BLaER1 (cell line): ENCODE measurements around the gene CALB2.

Experiments
- H3K27ac ChIP-seq: shearing (Covaris generic); formaldehyde crosslinking; 2 replicates; pipeline ENCODE4 v1.8.1; 2022
- H3K27me3 ChIP-seq: shearing (Covaris generic); formaldehyde crosslinking; 2 replicates; pipeline ENCODE4 v1.8.1; 2022
- H3K36me3 ChIP-seq: shearing (Covaris generic); formaldehyde crosslinking; 2 replicates; pipeline ENCODE4 v1.8.1; 2022
- H3K4me1 ChIP-seq: shearing (Covaris generic); formaldehyde crosslinking; 2 replicates; pipeline ENCODE4 v1.8.1; 2022
- H3K4me2 ChIP-seq: shearing (Covaris generic); formaldehyde crosslinking; 2 replicates; pipeline ENCODE4 v1.8.1; 2022
- H3K4me3 ChIP-seq: shearing (Covaris generic); formaldehyde crosslinking; 2 replicates; pipeline ENCODE4 v1.8.1; 2022
- H3K9ac ChIP-seq: shearing (Covaris generic); formaldehyde crosslinking; 2 replicates; pipeline ENCODE4 v1.8.1; 2022
- H3K9me3 ChIP-seq: shearing (Covaris generic); formaldehyde crosslinking; 2 replicates; pipeline ENCODE4 v1.8.1; 2022
- H4K20me1 ChIP-seq: shearing (Covaris generic); formaldehyde crosslinking; 2 replicates; pipeline ENCODE4 v1.8.1; 2022
- Cebpa-rat ChIP-seq: shearing (Covaris generic); IDR thresholded peaks from 2 replicates; pipeline ENCODE4 v1.8.1; 2022

CALB2 gene

DNA sequence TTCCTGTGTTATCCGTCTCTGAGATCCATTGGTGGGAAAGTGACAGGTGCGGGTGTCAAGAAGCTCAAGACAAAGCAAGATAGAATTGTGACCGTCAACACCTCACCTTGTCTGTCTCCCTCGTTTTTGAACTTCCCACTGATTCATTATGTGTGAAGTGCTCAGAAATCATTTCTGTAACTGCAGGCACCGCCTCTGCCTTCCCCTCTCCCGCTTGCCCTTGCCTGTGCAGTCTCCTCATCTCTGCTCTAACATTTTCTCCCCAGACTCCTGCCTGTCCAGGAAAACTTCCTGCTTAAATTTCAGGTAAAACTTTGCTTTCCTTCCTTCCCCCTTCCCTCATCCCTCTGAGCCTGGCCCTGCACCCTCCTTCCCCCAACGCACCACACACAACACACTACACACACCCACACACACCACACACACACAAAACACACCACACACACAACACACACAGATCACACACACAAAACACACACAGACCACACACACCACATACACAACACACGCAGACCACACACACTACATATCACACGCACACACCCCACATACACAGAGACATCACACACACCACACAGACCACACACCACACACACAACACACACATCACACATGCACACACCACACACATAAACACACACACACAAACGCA, 25.7 kb downstream of the CALB2 start:
- Histone ChIP-seq H3K4me1 (peaks cover 28% of the 10 kb centered on the region), H3K27ac (no peak overlapping the region), H3K9me3 (no peaks in the 10 kb centered on the region), H3K4me2 (peak overlapping the region; percentile 43), H3K36me3 (no peaks in the 10 kb centered on the region), H4K20me1 (no peaks in the 10 kb centered on the region), H3K4me3 (no peak overlapping the region), H3K9ac (no peak overlapping the region), H3K27me3 (no peaks in the 10 kb centered on the region)
- TF ChIP-seq Cebpa-rat, result no peak

DNA sequence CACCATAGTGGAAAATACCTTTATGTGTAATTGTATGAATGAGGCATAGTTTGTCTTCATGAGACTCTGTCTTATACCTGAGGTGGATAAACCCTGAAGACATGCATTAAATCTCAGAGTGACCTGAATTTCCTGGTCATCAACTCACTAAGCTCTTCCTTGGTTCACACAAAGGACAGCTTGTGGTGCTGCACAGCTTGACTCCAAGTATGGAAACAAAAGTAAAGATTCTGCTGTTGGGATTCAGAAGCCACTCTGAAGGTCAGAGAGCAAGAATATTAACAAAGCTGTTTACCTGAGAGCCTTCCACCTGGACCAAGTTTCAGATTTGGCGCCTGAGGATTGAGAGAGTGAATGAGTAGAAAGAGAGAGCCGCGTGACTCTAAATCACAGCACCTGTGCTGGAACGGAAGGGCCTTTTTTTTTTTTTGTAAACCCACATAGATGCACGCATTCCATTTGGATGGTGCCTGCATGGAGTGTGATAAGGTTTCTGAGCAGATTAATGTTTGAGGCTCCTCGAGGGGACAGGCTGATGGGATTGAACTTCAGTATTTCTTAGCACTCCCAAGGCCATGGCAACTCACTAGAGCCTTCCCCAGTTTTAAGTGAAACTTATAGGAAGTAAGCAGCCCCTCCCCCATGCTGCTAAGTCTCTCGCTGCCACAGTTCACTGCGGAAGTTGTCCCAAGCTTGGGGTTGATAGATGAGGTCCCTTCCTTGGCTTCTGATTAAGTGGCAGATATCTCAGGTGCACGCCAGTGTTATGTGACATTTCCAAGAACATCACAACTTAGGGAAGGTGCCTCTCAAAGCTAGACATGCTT, 28.7 kb downstream of the CALB2 start:
- H3K4me2 ChIP-seq, result peak overlapping the region; percentile 14; the same call in 1 of the 2 replicates
- H4K20me1 ChIP-seq, result no peaks in the 10 kb centered on the region
- no peaks in the 10 kb centered on the region for H3K27me3 ChIP-seq
- no peaks in the 10 kb centered on the region for H3K9me3 ChIP-seq
- H3K27ac ChIP-seq, result no peak overlapping the region
- H3K9ac ChIP-seq, result no peak overlapping the region
- TF ChIP-seq Cebpa-rat, result no peak
- H3K4me1 ChIP-seq, result peaks cover 28% of the 10 kb centered on the region
- no peak overlapping the region for H3K4me3 ChIP-seq
- no peaks in the 10 kb centered on the region for H3K36me3 ChIP-seq

DNA sequence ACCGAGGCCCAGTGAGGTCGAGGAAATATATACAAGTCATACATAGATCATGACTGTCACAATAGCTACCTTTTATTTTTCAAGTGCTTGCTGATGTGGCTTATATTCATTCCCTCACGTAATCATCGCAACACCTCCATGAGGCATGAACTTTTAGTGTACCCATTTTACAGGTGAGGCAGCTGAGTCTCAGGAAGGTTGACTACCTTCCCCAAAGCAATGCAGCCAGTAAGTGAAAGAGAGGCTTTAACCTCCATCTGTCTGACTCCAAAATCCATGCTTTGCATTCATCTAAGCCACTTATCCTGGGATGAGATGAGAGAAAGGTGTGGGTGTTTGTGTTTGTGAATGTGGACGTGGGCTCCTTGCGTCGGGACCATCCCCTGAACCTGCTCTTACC, 30.8 kb downstream of the CALB2 start:
- Histone ChIP-seq H3K27ac (no peak overlapping the region), H4K20me1 (no peaks in the 10 kb centered on the region), H3K4me3 (no peak overlapping the region), H3K36me3 (no peaks in the 10 kb centered on the region), H3K4me1 (peaks cover 14% of the 10 kb centered on the region), H3K4me2 (no peak overlapping the region), H3K9ac (no peak overlapping the region), H3K9me3 (no peaks in the 10 kb centered on the region), H3K27me3 (no peaks in the 10 kb centered on the region)
- TF ChIP-seq Cebpa-rat, result no peak

DNA sequence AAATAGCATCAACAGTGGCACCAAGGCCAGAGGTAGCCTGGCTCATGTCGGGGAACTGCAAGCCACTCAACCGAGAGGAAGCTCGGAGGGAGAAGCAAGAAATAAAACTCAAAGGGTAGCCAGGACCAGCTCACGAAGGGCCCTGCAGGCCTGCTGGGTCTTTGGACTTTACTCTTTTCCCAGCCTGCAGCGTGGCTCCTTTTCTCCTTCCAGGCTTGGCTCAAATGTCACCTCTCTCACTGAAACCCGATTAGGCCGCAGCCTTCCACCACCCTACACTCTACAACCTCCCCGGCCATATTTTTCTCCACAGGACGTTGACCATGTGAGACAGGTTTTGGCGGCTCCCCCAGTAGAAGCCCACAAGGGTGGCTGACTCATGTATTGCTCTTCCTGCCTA, 38.1 kb downstream of the CALB2 start:
- H3K36me3 ChIP-seq, result no peaks in the 10 kb centered on the region
- H3K4me3 ChIP-seq, result no peak overlapping the region
- H3K4me1 ChIP-seq, result no peaks in the 10 kb centered on the region
- H3K4me2 ChIP-seq, result no peak overlapping the region
- no peak overlapping the region for H3K9ac ChIP-seq
- no peaks in the 10 kb centered on the region for H4K20me1 ChIP-seq
- no peak for TF ChIP-seq Cebpa-rat
- H3K27ac ChIP-seq, result no peak overlapping the region
- H3K9me3 ChIP-seq, result no peaks in the 10 kb centered on the region
- no peaks in the 10 kb centered on the region for H3K27me3 ChIP-seq

DNA sequence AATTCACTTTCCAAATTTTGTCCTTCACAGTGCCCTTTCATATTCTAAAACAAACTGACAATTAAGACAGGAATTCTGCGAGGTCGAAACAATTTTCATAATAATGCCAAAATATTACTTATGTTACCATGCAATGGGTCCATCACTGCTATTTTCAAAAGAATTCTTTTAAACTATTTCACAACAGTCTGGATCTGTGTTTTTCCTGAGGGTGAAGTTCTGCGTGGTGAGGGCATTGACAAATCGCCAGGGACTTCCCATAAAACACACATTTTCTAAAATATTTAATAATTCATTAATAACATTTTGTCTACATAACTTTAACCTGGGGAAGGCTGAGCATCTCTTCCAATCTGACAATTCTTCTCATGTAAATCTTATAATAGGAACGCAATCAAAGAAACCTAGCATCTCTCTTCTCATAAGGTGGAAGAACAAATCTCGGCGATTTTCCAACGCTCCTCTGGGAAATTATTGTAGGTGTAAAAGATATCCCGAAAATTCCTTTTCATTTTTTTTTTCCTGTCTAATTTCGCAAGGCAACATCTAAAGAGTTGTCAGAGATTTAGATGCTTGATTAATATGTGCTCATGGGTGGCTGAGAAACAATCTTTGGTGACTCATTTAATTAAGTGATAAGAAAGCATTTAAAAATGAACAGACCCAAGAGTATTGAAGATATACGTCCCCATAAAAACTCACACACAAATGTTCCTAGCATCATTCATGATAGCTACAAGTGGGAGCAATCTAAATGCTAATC, 41.5 kb downstream of the CALB2 start:
- no peak for TF ChIP-seq Cebpa-rat
- H3K27ac ChIP-seq, result no peak overlapping the region
- H4K20me1 ChIP-seq, result no peaks in the 10 kb centered on the region

DNA sequence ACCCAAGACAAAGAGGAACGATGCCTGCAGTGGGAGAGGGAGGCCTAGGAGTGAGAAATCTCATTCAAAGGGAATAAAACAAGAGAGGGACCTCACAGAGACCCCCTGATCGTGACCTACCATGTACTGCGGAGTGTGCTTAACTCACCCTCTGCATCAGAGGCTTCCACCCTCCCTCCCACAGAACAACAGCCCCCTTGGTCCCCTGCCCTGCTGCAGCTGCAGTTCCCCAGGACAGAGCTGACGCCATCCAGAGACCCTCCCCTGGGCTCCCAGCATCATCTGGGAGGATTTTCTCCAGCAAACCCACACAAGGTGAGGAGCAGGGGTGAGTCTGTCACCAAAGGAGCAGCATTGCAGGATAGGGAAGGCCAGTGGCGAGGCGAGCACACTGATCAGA, 43.5 kb downstream of the CALB2 start:
- Histone ChIP-seq H3K4me3 (no peak overlapping the region), H3K27ac (no peak overlapping the region), H3K27me3 (no peaks in the 10 kb centered on the region), H3K36me3 (no peaks in the 10 kb centered on the region), H3K9ac (no peak overlapping the region), H3K4me1 (peaks cover 23% of the 10 kb centered on the region), H4K20me1 (no peaks in the 10 kb centered on the region), H3K9me3 (peaks cover 25% of the 10 kb centered on the region), H3K4me2 (no peak overlapping the region)
- TF ChIP-seq Cebpa-rat, result no peak

More for the DNA sequence above, 41.5 kb downstream of the CALB2 start:
- Histone ChIP-seq H3K4me3 (no peak overlapping the region), H3K4me2 (no peak overlapping the region), H3K9me3 (peaks cover 22% of the 10 kb centered on the region), H3K27me3 (no peaks in the 10 kb centered on the region), H3K4me1 (peaks cover 2% of the 10 kb centered on the region; the same call in 1 of the 2 replicates), H3K36me3 (no peaks in the 10 kb centered on the region), H3K9ac (no peak overlapping the region)

DNA sequence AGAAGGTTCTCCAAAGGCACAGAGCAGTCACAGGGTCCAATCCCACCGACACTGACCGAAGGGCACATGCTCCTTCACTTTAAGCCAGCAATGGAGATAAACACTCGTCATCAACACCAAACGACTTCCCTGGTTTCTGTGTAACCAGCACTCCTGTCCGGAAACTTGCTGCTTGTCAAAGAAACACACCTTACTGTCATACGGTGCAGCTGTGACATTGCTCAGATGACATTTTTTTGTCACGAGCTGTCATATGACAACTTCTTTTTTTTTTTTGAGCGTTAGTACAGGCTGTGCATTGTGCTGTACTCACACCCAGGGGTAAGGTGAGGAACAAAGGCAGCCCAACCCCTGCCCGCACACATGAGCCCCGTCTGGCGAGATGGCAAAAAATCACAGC, 44.2 kb downstream of the CALB2 start:
- Histone ChIP-seq H3K9ac (no peak overlapping the region), H3K27me3 (no peaks in the 10 kb centered on the region), H4K20me1 (no peaks in the 10 kb centered on the region), H3K4me2 (no peak overlapping the region), H3K27ac (no peak overlapping the region), H3K36me3 (no peaks in the 10 kb centered on the region), H3K9me3 (peaks cover 25% of the 10 kb centered on the region), H3K4me1 (peaks cover 29% of the 10 kb centered on the region), H3K4me3 (no peak overlapping the region)
- no peak for TF ChIP-seq Cebpa-rat

DNA sequence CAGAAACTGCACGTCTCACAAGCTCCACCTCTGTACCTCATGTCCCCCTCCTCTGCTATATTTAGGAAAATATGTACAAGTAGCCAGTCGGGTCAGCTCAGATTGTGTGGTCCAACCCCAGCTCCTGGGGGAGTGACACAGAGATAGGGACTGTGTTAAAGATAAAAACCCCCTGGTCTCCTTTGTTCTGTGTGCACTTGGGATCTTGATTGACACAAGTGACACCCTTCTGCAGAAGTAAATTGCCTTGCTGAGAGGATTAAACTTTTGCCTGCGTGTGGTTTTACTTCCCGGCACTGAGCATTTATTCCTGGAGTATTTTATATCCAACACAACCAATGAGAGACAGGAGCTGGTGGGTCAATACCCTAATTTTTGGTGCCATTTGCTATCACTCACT, 45.8 kb downstream of the CALB2 start:
- Histone ChIP-seq H3K9ac (no peak overlapping the region), H3K9me3 (peaks cover 25% of the 10 kb centered on the region), H3K4me3 (no peak overlapping the region), H3K4me1 (peaks cover 46% of the 10 kb centered on the region), H4K20me1 (no peaks in the 10 kb centered on the region), H3K36me3 (no peaks in the 10 kb centered on the region), H3K27ac (no peak overlapping the region), H3K4me2 (no peak overlapping the region), H3K27me3 (no peaks in the 10 kb centered on the region)
- TF ChIP-seq Cebpa-rat, result no peak

DNA sequence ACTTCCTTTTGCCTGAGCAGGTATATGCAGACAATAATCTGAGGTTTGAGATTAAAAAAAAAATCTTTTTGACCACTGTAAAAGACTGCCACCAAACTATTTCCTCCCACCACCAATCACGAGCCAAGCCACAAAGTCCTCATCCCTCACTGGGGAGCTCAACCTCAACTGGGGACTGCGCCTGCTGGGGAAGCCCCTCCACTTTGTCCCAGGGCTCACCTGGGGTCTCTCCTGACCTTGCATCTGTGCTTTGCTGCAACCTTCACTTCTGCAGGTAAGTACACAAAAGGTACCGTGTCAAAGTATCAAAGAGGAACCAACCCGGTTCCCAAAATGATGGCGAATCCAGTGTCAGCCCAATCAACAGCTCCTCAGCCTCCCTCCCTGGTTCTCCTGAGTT, 47.8 kb downstream of the CALB2 start:
- peaks cover 25% of the 10 kb centered on the region for H3K9me3 ChIP-seq
- no peak overlapping the region for H3K9ac ChIP-seq
- H3K4me2 ChIP-seq, result peak overlapping the region; percentile 79
- no peaks in the 10 kb centered on the region for H4K20me1 ChIP-seq
- H3K27me3 ChIP-seq, result no peaks in the 10 kb centered on the region
- no peak overlapping the region for H3K4me3 ChIP-seq
- peaks cover 51% of the 10 kb centered on the region for H3K4me1 ChIP-seq
- H3K27ac ChIP-seq, result no peak overlapping the region
- no peak for TF ChIP-seq Cebpa-rat
- no peaks in the 10 kb centered on the region for H3K36me3 ChIP-seq

DNA sequence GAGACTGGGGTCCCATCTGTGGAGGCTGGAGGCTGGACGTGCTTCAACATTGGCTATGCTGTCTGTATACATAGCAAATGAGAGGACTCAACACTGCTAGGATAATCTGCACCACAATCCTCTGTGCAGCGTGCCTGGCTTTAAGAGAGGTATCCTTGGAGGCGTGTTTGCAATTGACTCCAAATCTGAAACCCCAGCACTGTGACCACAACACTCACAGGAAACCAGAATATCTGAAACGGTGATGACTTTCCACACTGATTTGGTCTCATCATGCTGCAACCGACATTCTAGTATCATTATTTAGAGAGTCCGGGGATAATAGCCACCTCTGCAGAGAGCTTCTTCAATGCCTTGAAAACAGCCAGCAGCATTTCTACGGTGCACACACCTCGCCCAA, 48.2 kb downstream of the CALB2 start:
- H3K9ac ChIP-seq, result no peak overlapping the region
- H3K27me3 ChIP-seq, result no peaks in the 10 kb centered on the region
- no peak for TF ChIP-seq Cebpa-rat
- H3K9me3 ChIP-seq, result peaks cover 25% of the 10 kb centered on the region
- H3K4me3 ChIP-seq, result peak overlapping the region; percentile 7; the same call in 1 of the 2 replicates
- H3K27ac ChIP-seq, result no peak overlapping the region
- H3K36me3 ChIP-seq, result no peaks in the 10 kb centered on the region
- H3K4me2 ChIP-seq, result peak overlapping the region; percentile 79
- H4K20me1 ChIP-seq, result no peaks in the 10 kb centered on the region
- H3K4me1 ChIP-seq, result peaks cover 52% of the 10 kb centered on the region
